GM12892 (cell line): ENCODE measurements around the gene PIP5K1C.

ENCODE experiments used
- POLR2A ChIP-seq: IDR thresholded peaks from 2 replicates; pipeline ENCODE4 v1.6.1; 2011; ENCODE audit warnings: low read depth, low read length, control low read depth
- POLR2AphosphoS5 ChIP-seq: IDR thresholded peaks from 2 replicates; pipeline ENCODE4 v1.6.1; 2011; ENCODE audit warnings: low read depth, low read length, control low read depth
- TAF1 ChIP-seq: IDR thresholded peaks from 2 replicates; pipeline ENCODE4 v1.6.1; 2011; ENCODE audit warnings: low read depth, mild to moderate bottlenecking, control low read depth, low read length, borderline replicate concordance

GRCh38 chr19:3641515-3642269 is 58.6 kb downstream of the PIP5K1C start:
- TF ChIP-seq POLR2A = no peak
- TF ChIP-seq TAF1 = no peak
- TF ChIP-seq POLR2AphosphoS5 = no peak
